Endodermal cell (in vitro differentiated cells): Measurements from ENCODE around the gene RAD23A. TPM values are rescaled to one million over a fixed set of nuclear protein-coding genes. Genes with fewer than 3 reads are reported as not detected.

ENCODE experiments used
- DNase-seq: peaks from one replicate; pipeline ENCODE4 v3.0.0-alpha.2; 2017
- H3K27ac ChIP-seq: 2 replicates; pipeline ENCODE4 v1.5.1; 2013; ENCODE audit warnings: mild to moderate bottlenecking, low read depth, low read length, moderate library complexity
- H3K27me3 ChIP-seq: 2 replicates; pipeline ENCODE4 v1.6.1; 2013; ENCODE audit warnings: mild to moderate bottlenecking, low read length, moderate library complexity; ENCODE audit not compliant: insufficient read depth, control insufficient read depth, poor library complexity, severe bottlenecking
- H3K36me3 ChIP-seq: 2 replicates; pipeline ENCODE4 v1.7.0; 2013; ENCODE audit warnings: mild to moderate bottlenecking, low read length, moderate library complexity; ENCODE audit not compliant: control insufficient read depth, insufficient read depth
- H3K4me1 ChIP-seq: one replicate; pipeline ENCODE4 v1.7.0; 2013; ENCODE audit warnings: low read length; ENCODE audit not compliant: control insufficient read depth, insufficient read depth
- H3K4me3 ChIP-seq: 2 replicates; pipeline ENCODE4 v1.5.1; 2013; ENCODE audit warnings: mild to moderate bottlenecking, low read length, moderate library complexity
- H3K9ac ChIP-seq: 2 replicates; pipeline ENCODE4 v1.6.1; 2013; ENCODE audit warnings: mild to moderate bottlenecking, low read length, moderate library complexity; ENCODE audit not compliant: poor library complexity, severe bottlenecking; ENCODE audit errors: extremely low read depth
- H3K9me3 ChIP-seq: 2 replicates; pipeline ENCODE4 v1.6.1; 2013; ENCODE audit warnings: mild to moderate bottlenecking, low read length, moderate library complexity; ENCODE audit not compliant: control insufficient read depth
- H3K27ac Mint-ChIP-seq: 2 replicates; pipeline ENCODE4 v1.8.0; 2020; ENCODE audit warnings: mixed read lengths
- H3K27me3 Mint-ChIP-seq: 2 replicates; pipeline ENCODE4 v1.8.0; 2021; ENCODE audit warnings: mild to moderate bottlenecking, mixed read lengths; ENCODE audit not compliant: insufficient read depth
- H3K36me3 Mint-ChIP-seq: 2 replicates; pipeline ENCODE4 v1.8.0; 2020; ENCODE audit warnings: low read depth, mixed read lengths
- H3K4me1 Mint-ChIP-seq: 2 replicates; pipeline ENCODE4 v1.8.0; 2020; ENCODE audit warnings: mixed read lengths
- H3K4me3 Mint-ChIP-seq: 2 replicates; pipeline ENCODE4 v1.8.0; 2020; ENCODE audit warnings: mild to moderate bottlenecking, moderate library complexity, mixed read lengths
- H3K9me3 Mint-ChIP-seq: 2 replicates; pipeline ENCODE4 v1.8.0; 2020; ENCODE audit warnings: mild to moderate bottlenecking, mixed read lengths
- CTCF ChIP-seq: fragments of 200-600 bp; sonication (generic); conservative IDR thresholded peaks from 2 replicates; pipeline ENCODE4 v1.5.0; 2021; ENCODE audit warnings: antibody characterized with exemption, mild to moderate bottlenecking
- WGBS, 2 experiments: methylation state at CpG; one replicate each; pipeline versions ENCODE4 v1.1.5 to v1.1.7; 2013; ENCODE audit warnings: missing lambda C conversion rate in 2 of 2, mixed read lengths in 1 of 2; ENCODE audit not compliant: insufficient coverage in 1 of 2, insufficient read length in 1 of 2; 5-methylcytosine and 5-hydroxymethylcytosine counted together
- total RNA-seq, 2 donors: library from RNA; stranded (reverse); fragmentation: NEBNext Ultra II Directional in 1 of 2; extraction: Animal tissue kit (Norgen Biotek cat#: 25700) in 1 of 2; gene quantifications; 2 replicates in 1 of 2; 3 replicates in 1 of 2; pipeline ENCODE4 v1.2.1, GENCODE V29; 2021

Gene RAD23A
- total RNA-seq, 2 donors from 2014 or later: 75.5 to 117 TPM

GRCh38 chr19:12969292-12969988 is 23.8 kb downstream of the RAD23A start, which contains the start of gene DAND5:
Gene DAND5, plus strand, starts transcription at chr19:12969576. Its CDS starts 85 bp downstream, at chr19:12969661.
- H3K27ac Mint-ChIP-seq: no peak within 1 kb of the TSS
- H3K27me3 Mint-ChIP-seq: peaks cover 6% of the 10 kb centered on the region

GRCh38 chr19:12970070-12970820 is 24.6 kb downstream of the RAD23A start:
- Histone ChIP-seq H3K4me3 (no peak overlapping the region), H3K9ac (no peak overlapping the region), H3K27me3 (no peaks in the 10 kb centered on the region), H3K27ac (no peak overlapping the region), H3K9me3 (no peaks in the 10 kb centered on the region), H3K4me1 (no peaks in the 10 kb centered on the region), H3K36me3 (no peaks in the 10 kb centered on the region)
- 94 to 97% methylated on average over 7 of the region's 7 CpGs for WGBS, 2 experiments
- H3K9me3 Mint-ChIP-seq: no peaks in the 10 kb centered on the region
- no peaks in the 10 kb centered on the region for H3K36me3 Mint-ChIP-seq
- peaks cover 6% of the 10 kb centered on the region for H3K27me3 Mint-ChIP-seq
- H3K4me3 Mint-ChIP-seq: no peak overlapping the region
- no peak for TF ChIP-seq CTCF
- peaks cover 2% of the 10 kb centered on the region for H3K4me1 Mint-ChIP-seq
- H3K27ac Mint-ChIP-seq: no peak overlapping the region
- DNase-seq: no peak

More at GRCh38 chr19:12969292-12969988, 23.8 kb downstream of the RAD23A start, which contains the start of gene DAND5:
- no peak within 1 kb of the TSS for H3K4me3 Mint-ChIP-seq
- no peak for TF ChIP-seq CTCF
- H3K9me3 Mint-ChIP-seq: no peaks in the 10 kb centered on the region
- Histone ChIP-seq H3K9me3 (no peaks in the 10 kb centered on the region), H3K27ac (no peak within 1 kb of the TSS), H3K4me3 (no peak within 1 kb of the TSS), H3K9ac (no peak within 1 kb of the TSS), H3K27me3 (no peaks in the 10 kb centered on the region), H3K36me3 (no peaks in the 10 kb centered on the region), H3K4me1 (no peaks in the 10 kb centered on the region)
- H3K4me1 Mint-ChIP-seq: peaks cover 4% of the 10 kb centered on the region
- 78% methylated on average over 10 to 14 of the region's 14 CpGs for WGBS, 2 experiments
- H3K36me3 Mint-ChIP-seq: no peaks in the 10 kb centered on the region
- DNase-seq: no peak

DNA sequence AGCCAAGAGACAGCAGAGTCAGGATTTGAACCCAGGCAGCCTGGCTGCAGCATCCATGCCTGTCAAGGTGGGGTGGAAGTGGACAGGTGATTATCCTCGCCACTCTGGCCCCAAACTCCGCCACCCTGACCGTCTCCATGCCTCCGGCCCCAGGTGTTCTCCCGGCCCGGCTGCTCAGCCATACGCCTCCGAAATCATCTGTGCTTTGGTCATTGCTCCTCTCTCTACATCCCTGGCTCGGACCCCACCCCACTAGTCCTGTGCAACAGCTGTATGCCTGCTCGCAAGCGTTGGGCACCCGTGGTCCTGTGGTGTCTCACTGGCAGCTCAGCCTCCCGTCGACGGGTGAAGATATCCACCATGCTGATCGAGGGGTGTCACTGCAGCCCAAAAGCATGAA is 27.6 kb downstream of the RAD23A start:
- Histone ChIP-seq H3K4me3 (no peak overlapping the region), H3K4me1 (no peaks in the 10 kb centered on the region), H3K27ac (no peak overlapping the region), H3K27me3 (no peaks in the 10 kb centered on the region), H3K36me3 (no peaks in the 10 kb centered on the region), H3K9me3 (no peaks in the 10 kb centered on the region), H3K9ac (no peak overlapping the region)
- Mint-ChIP-seq H3K27me3 (peaks cover 8% of the 10 kb centered on the region), H3K9me3 (no peaks in the 10 kb centered on the region), H3K27ac (no peak overlapping the region), H3K4me1 (peaks cover 2% of the 10 kb centered on the region), H3K36me3 (no peaks in the 10 kb centered on the region), H3K4me3 (no peak overlapping the region)
- no peak for TF ChIP-seq CTCF
- DNase-seq: no peak
- WGBS, 2 experiments: 92 to 94% methylated on average over 16 of the region's 16 CpGs
